GM12878 (cell line): ENCODE results near the gene VSIG10L. TPM values are rescaled to one million over a fixed set of nuclear protein-coding genes. Genes with fewer than 3 reads are reported as not detected.

Source experiments
- ATAC-seq: fragments of 200-7000 bp; cut with Tn5 transposase; 3 replicates; pipeline ENCODE4 v1.9.1; 2020; ENCODE audit warnings: mild to moderate bottlenecking, moderate library complexity
- BruUV-seq: library from RNA; stranded (reverse); fragments of 400-500 nt; replicated peaks from 2 replicates; lab custom pipeline; 2021; lab: Mats Ljungman, UMichigan
- CTCF ChIA-PET: fragments of 300-600 bp; sonication (Branson Sonifier 250); formaldehyde crosslinking; extraction: SDS; loops from one replicate; lab custom pipeline; 2021; ENCODE audit warnings: inconsistent platforms; lab: Yijun Ruan, JAX
- POLR2A ChIA-PET: fragments of 350-600 bp; formaldehyde crosslinking; extraction: SDS; loops from one replicate; lab custom pipeline; 2021; ENCODE audit warnings: inconsistent platforms; lab: Charles Lee
- RAD21 ChIA-PET: fragments of 300-600 bp; sonication (Branson Sonifier 250); formaldehyde crosslinking; loops from one replicate; lab custom pipeline; 2023; ENCODE audit warnings: antibody characterized with exemption; ENCODE audit not compliant: unreplicated experiment; lab: Charles Lee
- SMC1A ChIA-PET: fragments of 300-600 bp; sonication (Branson Sonifier 250); formaldehyde crosslinking; loops from one replicate; lab custom pipeline; 2023; ENCODE audit not compliant: unreplicated experiment, uncharacterized antibody; lab: Charles Lee
- DNase-seq: peaks from one replicate; pipeline ENCODE4 v3.0.0-alpha.2; 2011; ENCODE audit warnings: low read depth, low spot score
- FAIRE-seq: peaks from 3 replicates; lab custom pipeline; 2011; peaks lifted over from hg19 to GRCh38; lab: Jason Lieb, UNC
- H2AFZ ChIP-seq: 2 replicates; pipeline ENCODE4 v1.6.0; 2011; ENCODE audit warnings: low read depth, low read length, control low read depth; ENCODE audit not compliant: control insufficient read depth
- H3K27ac ChIP-seq: 2 replicates; pipeline ENCODE4 v1.5.1; 2011; ENCODE audit warnings: control low read depth; ENCODE audit not compliant: control insufficient read depth, insufficient read depth
- H3K27me3 ChIP-seq, 2 experiments: replicated peaks in 1 of 2; 2 replicates each; pipeline versions ENCODE4 v1.6.0 to v1.6.1; 2011; ENCODE audit warnings: low read length in 1 of 2; ENCODE audit not compliant: control insufficient read depth in 2 of 2, insufficient read depth in 2 of 2
- H3K36me3 ChIP-seq, 2 experiments: 2 replicates each; pipeline ENCODE4 v1.5.1; 2011; ENCODE audit warnings: low read length in 1 of 2; ENCODE audit not compliant: control insufficient read depth in 2 of 2, insufficient read depth in 2 of 2
- H3K4me1 ChIP-seq: 2 replicates; pipeline ENCODE4 v1.6.1; 2011; ENCODE audit warnings: mild to moderate bottlenecking, low read length, moderate library complexity, mixed read lengths; ENCODE audit not compliant: control insufficient read depth, insufficient read depth
- H3K4me2 ChIP-seq: 2 replicates; pipeline ENCODE4 v1.6.0; 2011; ENCODE audit warnings: control low read depth; ENCODE audit not compliant: control insufficient read depth, insufficient read depth
- H3K4me3 ChIP-seq: fragments of 200-600 bp; sonication (generic); 2 replicates; pipeline ENCODE4 v1.5.1; 2016
- H3K79me2 ChIP-seq: 2 replicates; pipeline ENCODE4 v1.6.0; 2011; ENCODE audit warnings: low read length; ENCODE audit not compliant: control insufficient read depth, insufficient read depth
- H3K9ac ChIP-seq: 2 replicates; pipeline ENCODE4 v1.8.0; 2011; ENCODE audit warnings: low read length, control low read depth, mixed read lengths; ENCODE audit not compliant: control insufficient read depth, insufficient read depth
- H3K9me3 ChIP-seq: replicated peaks from 3 replicates; pipeline ENCODE4 v1.5.1; 2011; ENCODE audit warnings: mild to moderate bottlenecking, low read length; ENCODE audit not compliant: control insufficient read depth, insufficient read depth
- H4K20me1 ChIP-seq: 2 replicates; pipeline ENCODE4 v1.6.0; 2011; ENCODE audit not compliant: control insufficient read depth, insufficient read depth
- E4F1 ChIP-seq: fragments of 450-650 bp; IDR thresholded peaks from 2 replicates; pipeline ENCODE4 v1.6.1; 2018; ENCODE audit warnings: borderline replicate concordance, mild to moderate bottlenecking; ENCODE audit not compliant: partially characterized antibody
- IRF3 ChIP-seq: fragments of 450-650 bp; IDR thresholded peaks from 2 replicates; pipeline ENCODE4 v1.6.1; 2014; ENCODE audit warnings: mild to moderate bottlenecking
- MEF2A ChIP-seq: IDR thresholded peaks from 2 replicates; pipeline ENCODE4 v1.6.1; 2011; ENCODE audit warnings: low read depth, mild to moderate bottlenecking, low read length, moderate library complexity; ENCODE audit not compliant: insufficient read depth
- NRF1 ChIP-seq: conservative IDR thresholded peaks from 2 replicates; pipeline ENCODE4 v1.6.1; 2011; ENCODE audit warnings: mild to moderate bottlenecking, low read depth, low read length, improper control_type of control experiment
- PAX5 ChIP-seq: IDR thresholded peaks from 2 replicates; pipeline ENCODE4 v1.6.1; 2011; ENCODE audit warnings: low read depth, low read length, borderline replicate concordance
- RAD21 ChIP-seq: IDR thresholded peaks from 2 replicates; pipeline ENCODE4 v1.6.1; 2011; ENCODE audit warnings: mild to moderate bottlenecking, low read depth, low read length, moderate library complexity; ENCODE audit not compliant: insufficient read depth
- ZNF384 ChIP-seq: IDR thresholded peaks from 2 replicates; pipeline ENCODE4 v1.6.1; 2012; ENCODE audit warnings: low read depth, mild to moderate bottlenecking, low read length, improper control_type of control experiment, borderline replicate concordance
- WGBS: methylation state at CpG from one replicate; pipeline ENCODE4 v1.1.6; 2016; ENCODE audit warnings: low lambda C conversion rate; ENCODE audit not compliant: insufficient replicate concordance, insufficient coverage; ENCODE audit errors: missing lambda C conversion rate; 5-methylcytosine and 5-hydroxymethylcytosine counted together
- in situ Hi-C: fragments of 300-500 bp; cut with MboI; formaldehyde crosslinking; loops from 9 replicates; pipeline ENCODE4 v1.14.3; 2018; ENCODE audit warnings: mixed read lengths
- intact Hi-C: fragments of 100-400 bp; cut with micrococcal nuclease; formaldehyde crosslinking; loops from one replicate; pipeline ENCODE4 v1.14.2; 2022; ENCODE audit not compliant: unreplicated experiment
- polyA plus RNA-seq, 11 experiments: library from polyadenylated mRNA; depleted of rRNA in 4 of 11; unstranded in 6 of 11; stranded (reverse) in 5 of 11; fragments of >200 nt; fragmentation: Nextera tagmentation in 4 of 11; fragmentation: Illumina TruSeq in 1 of 11; extraction: Ambion mirVana in 4 of 11; extraction: Trizol in 1 of 11; gene quantifications; 1 replicate in 1 of 11; 2 replicates in 10 of 11; pipeline versions ENCODE4 v1.2.1 to v1.2.3, GENCODE V29; 2011 to 2016; ENCODE audit warnings: inconsistent platforms in 2 of 11, missing spikeins in 2 of 11, low read depth in 1 of 11
- total RNA-seq, 4 experiments: library from RNA; depleted of rRNA in 3 of 4; stranded (reverse); fragments of >200 nt in 3 of 4; fragmentation: Illumina TruSeq in 1 of 4; extraction: Trizol in 1 of 4; gene quantifications; 2 replicates each; pipeline versions ENCODE4 v1.2.1 to v1.2.3, GENCODE V29; 2013 to 2021
- TF ChIP-seq, protein P1 (sequence below): fragments of 450-650 bp; formaldehyde crosslinking; IDR thresholded peaks from 2 replicates; pipeline ENCODE4 v1.4.0; 2022; ENCODE audit warnings: mild to moderate bottlenecking, moderate library complexity

The VSIG10L gene
- total and polyA plus RNA-seq, 10 of the 15 experiments (the other 5 are each of a cell fraction or from before 2014, with no cell fraction given) = 0.09 to 0.93 (median 0.49) TPM

GRCh38 chr19:51346742-51347141 lies 4.8 kb upstream of the VSIG10L start (continued):
- TF ChIP-seq E4F1 (no peak), NRF1 (no peak)
- TF ChIP-seq, all 136 proteins: peak for 0

GRCh38 chr19:51345076-51345620 lies 3.2 kb upstream of the VSIG10L start:
- no peaks in the 10 kb centered on the region for H3K9me3 ChIP-seq
- no peak overlapping the region; the same call in 1 of the 2 replicates for H3K4me2 ChIP-seq
- no peaks in the 10 kb centered on the region for H3K27me3 ChIP-seq
- intact Hi-C loops = no loop called here
- H3K4me1 ChIP-seq = peaks cover 17% of the 10 kb centered on the region
- FAIRE-seq (no peak), DNase-seq (no peak), ATAC-seq (no peak)
- H3K9ac ChIP-seq = no peak overlapping the region
- ChIA-PET RAD21 (no interaction called here), SMC1A (no interaction called here), CTCF (interaction anchor here (2.1 to 2.4 kb wide), 2 partner anchors 51 to 63 kb away, joined by 10 read pairs; no protein-coding TSS in a partner anchor), POLR2A (no interaction called here)
- BruUV-seq = no TSS peak
- 98% methylated on average over 9 of the region's 9 CpGs for WGBS
- in situ Hi-C loops = no loop called here
- no peaks in the 10 kb centered on the region for H4K20me1 ChIP-seq
- H3K27ac ChIP-seq = no peak overlapping the region
- no peaks in the 10 kb centered on the region for H3K79me2 ChIP-seq
- no peak for TF ChIP-seq PAX5
- TF ChIP-seq IRF3 = no peak
- no peak for TF ChIP-seq MEF2A
- no peak for TF ChIP-seq NRF1
- no peak for TF ChIP-seq RAD21
- TF ChIP-seq, protein P1, sequence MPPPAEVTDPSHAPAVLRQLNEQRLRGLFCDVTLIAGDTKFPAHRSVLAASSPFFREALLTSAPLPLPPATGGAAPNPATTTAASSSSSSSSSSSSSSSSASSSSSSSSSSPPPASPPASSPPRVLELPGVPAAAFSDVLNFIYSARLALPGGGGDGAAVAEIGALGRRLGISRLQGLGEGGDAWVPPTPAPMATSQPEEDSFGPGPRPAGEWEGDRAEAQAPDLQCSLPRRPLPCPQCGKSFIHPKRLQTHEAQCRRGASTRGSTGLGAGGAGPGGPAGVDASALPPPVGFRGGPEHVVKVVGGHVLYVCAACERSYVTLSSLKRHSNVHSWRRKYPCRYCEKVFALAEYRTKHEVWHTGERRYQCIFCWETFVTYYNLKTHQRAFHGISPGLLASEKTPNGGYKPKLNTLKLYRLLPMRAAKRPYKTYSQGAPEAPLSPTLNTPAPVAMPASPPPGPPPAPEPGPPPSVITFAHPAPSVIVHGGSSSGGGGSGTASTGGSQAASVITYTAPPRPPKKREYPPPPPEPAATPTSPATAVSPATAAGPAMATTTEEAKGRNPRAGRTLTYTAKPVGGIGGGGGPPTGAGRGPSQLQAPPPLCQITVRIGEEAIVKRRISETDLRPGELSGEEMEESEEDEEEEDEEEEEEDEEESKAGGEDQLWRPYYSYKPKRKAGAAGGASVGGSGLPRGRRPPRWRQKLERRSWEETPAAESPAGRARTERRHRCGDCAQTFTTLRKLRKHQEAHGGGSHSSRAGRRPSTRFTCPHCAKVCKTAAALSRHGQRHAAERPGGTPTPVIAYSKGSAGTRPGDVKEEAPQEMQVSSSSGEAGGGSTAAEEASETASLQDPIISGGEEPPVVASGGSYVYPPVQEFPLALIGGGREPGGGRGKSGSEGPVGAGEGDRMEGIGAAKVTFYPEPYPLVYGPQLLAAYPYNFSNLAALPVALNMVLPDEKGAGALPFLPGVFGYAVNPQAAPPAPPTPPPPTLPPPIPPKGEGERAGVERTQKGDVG (CRISPR knock-in tag) = no peak
- no peak for TF ChIP-seq ZNF384
- no peak overlapping the region for H2AFZ ChIP-seq
- no peak overlapping the region for H3K4me3 ChIP-seq
- H3K36me3 ChIP-seq = peaks cover 0 to 4% of the 10 kb centered on the region in 2 experiments; a peak in 2 of 4 replicates
